NCI-H2227 (cell line): ENCODE data around the gene RHBDL2.
"Not testable (repeated sequence)": the region's sequence is repeated elsewhere in the genome, so short reads cannot be mapped to it uniquely, and the experiment has no call there.

Experiments
- DNase-seq: peaks from one replicate; lab custom pipeline; 2025; ENCODE audit not compliant: unreplicated experiment; lab: John Stamatoyannopoulos, UW

RHBDL2 gene

GRCh38 chr1:38885092-38885491, 56.5 kb downstream of the RHBDL2 start:
- DNase-seq: no peak

GRCh38 chr1:38881487-38881886, 60.1 kb downstream of the RHBDL2 start, which contains the start of gene GJA9:
GJA9 (minus strand) TSS chr1:38881587; CDS start chr1:38876098, 5,489 bp downstream.
- no peak for DNase-seq

GRCh38 chr1:38875811-38876210, 65.8 kb downstream of the RHBDL2 start:
- DNase-seq: no peak

- peak; percentile 97 for DNase-seq
These were observed 68.3 kb downstream of the RHBDL2 start, which contains the start of gene MYCBP for GRCh38 chr1:38873027-38873969. MYCBP (minus strand) TSS chr1:38873348; CDS start chr1:38873305, 43 bp downstream.

- no peak for DNase-seq
These were observed 69.1 kb downstream of the RHBDL2 start for GRCh38 chr1:38872401-38873026.

GRCh38 chr1:38870996-38871395, 70.6 kb downstream of the RHBDL2 start:
- no peak for DNase-seq

- DNase-seq: no peak
These were observed 74.4 kb downstream of the RHBDL2 start for GRCh38 chr1:38867208-38867607.

GRCh38 chr1:38865112-38865715, 76.4 kb downstream of the RHBDL2 start:
- DNase-seq: no peak

- DNase-seq: peak; percentile 31
These were observed 81.2 kb downstream of the RHBDL2 start for GRCh38 chr1:38860454-38860795.

GRCh38 chr1:38859561-38860453, 81.8 kb downstream of the RHBDL2 start, which contains the start of gene RRAGC:
RRAGC (minus strand) TSS chr1:38859772; CDS start chr1:38859646, 126 bp downstream.
- peak; percentile 99 for DNase-seq

- DNase-seq: peak; percentile 36
These were observed 82.6 kb downstream of the RHBDL2 start for GRCh38 chr1:38858833-38859560.

GRCh38 chr1:38852780-38853179, 88.8 kb downstream of the RHBDL2 start:
- DNase-seq: no peak

GRCh38 chr1:38848071-38848470, 93.6 kb downstream of the RHBDL2 start:
- no peak for DNase-seq

- DNase-seq: no peak
These were observed 95.4 kb downstream of the RHBDL2 start for GRCh38 chr1:38846210-38846609.

- not testable (repeated sequence) for DNase-seq
These were observed 96.5 kb downstream of the RHBDL2 start for GRCh38 chr1:38845088-38845487.

- no peak for DNase-seq
These were observed 101.3 kb downstream of the RHBDL2 start for GRCh38 chr1:38840281-38840680.

- no peak for DNase-seq
These were observed 102.3 kb downstream of the RHBDL2 start for GRCh38 chr1:38839363-38839762.

GRCh38 chr1:38836316-38836715, 105.3 kb downstream of the RHBDL2 start:
- DNase-seq: not testable (repeated sequence)
